ENCODE measurements around the gene FCRL2. TPM values are rescaled to one million over a fixed set of nuclear protein-coding genes. Genes with fewer than 3 reads are reported as not detected.

Gene FCRL2
- total and polyA plus RNA-seq, 2 experiments from 2014 or later, result 0.13 TPM; not detected in 1

GRCh38 chr1:157806431-157807149 lies 29.7 kb upstream of the FCRL2 start:
- no peaks in the 10 kb centered on the region for H4K20me1 ChIP-seq (ENCODE audit: insufficient read depth, poor library complexity, severe bottlenecking)

GRCh38 chr1:157803851-157804250 lies 26.9 kb upstream of the FCRL2 start:
- Histone ChIP-seq H3K27me3 (no peaks in the 10 kb centered on the region), H3K9me3 (ENCODE audit: low read depth) (no peaks in the 10 kb centered on the region), H3K79me2 (no peaks in the 10 kb centered on the region), H3K4me1 (ENCODE audit: insufficient read depth) (no peaks in the 10 kb centered on the region), H3K4me3 (no peak overlapping the region), H3K9me2 (replicated peaks; ENCODE audit: insufficient read depth) (no peaks in the 10 kb centered on the region), H4K20me1 (ENCODE audit: insufficient read depth, poor library complexity, severe bottlenecking) (no peaks in the 10 kb centered on the region), H3K4me2 (no peak overlapping the region), H2AFZ (no peak overlapping the region), H3K36me3 (replicated peaks; ENCODE audit: insufficient read depth, low read depth) (no peaks in the 10 kb centered on the region), H3K27ac (no peak overlapping the region)
- no peak for TF ChIP-seq CTCF (IDR thresholded peaks at IDR 0.05; ENCODE audit: poor library complexity)
- TF ChIP-seq EZH2phosphoT487 (IDR thresholded peaks at IDR 0.05; ENCODE audit: low read depth, severe bottlenecking, unreplicated experiment), result no peak
- no peak for TF ChIP-seq EZH2 (IDR thresholded peaks at IDR 0.05; ENCODE audit: borderline replicate concordance)
- no peak for DNase-seq (ENCODE audit: low spot score)
- WGBS (ENCODE audit: low lambda C conversion rate, missing lambda C conversion rate), result 91% methylated on average over 7 of the region's 7 CpGs

More at GRCh38 chr1:157806431-157807149, 29.7 kb upstream of the FCRL2 start:
- Histone ChIP-seq H2AFZ (no peak overlapping the region), H3K4me1 (ENCODE audit: insufficient read depth) (no peaks in the 10 kb centered on the region), H3K4me3 (no peak overlapping the region), H3K9me3 (ENCODE audit: low read depth) (no peaks in the 10 kb centered on the region), H3K79me2 (no peaks in the 10 kb centered on the region), H3K27ac (no peak overlapping the region), H3K4me2 (no peak overlapping the region), H3K36me3 (replicated peaks; ENCODE audit: insufficient read depth, low read depth) (no peaks in the 10 kb centered on the region), H3K9me2 (replicated peaks; ENCODE audit: insufficient read depth) (no peaks in the 10 kb centered on the region), H3K27me3 (no peaks in the 10 kb centered on the region)
- TF ChIP-seq CTCF (IDR thresholded peaks at IDR 0.05; ENCODE audit: poor library complexity), result no peak
- TF ChIP-seq EZH2phosphoT487 (IDR thresholded peaks at IDR 0.05; ENCODE audit: low read depth, severe bottlenecking, unreplicated experiment), result no peak
- TF ChIP-seq EZH2 (IDR thresholded peaks at IDR 0.05; ENCODE audit: borderline replicate concordance), result no peak
- 71% methylated on average over 6 of the region's 6 CpGs for WGBS (ENCODE audit: low lambda C conversion rate, missing lambda C conversion rate)
- DNase-seq (ENCODE audit: low spot score), result no peak

GRCh38 chr1:157799996-157800395 lies 23.1 kb upstream of the FCRL2 start:
- Histone ChIP-seq H3K9me3 (ENCODE audit: low read depth) (no peaks in the 10 kb centered on the region), H3K4me2 (no peak overlapping the region), H3K9me2 (replicated peaks; ENCODE audit: insufficient read depth) (no peaks in the 10 kb centered on the region), H3K27ac (no peak overlapping the region), H3K4me3 (no peak overlapping the region), H3K27me3 (no peaks in the 10 kb centered on the region), H3K79me2 (no peaks in the 10 kb centered on the region), H3K4me1 (ENCODE audit: insufficient read depth) (no peaks in the 10 kb centered on the region), H4K20me1 (ENCODE audit: insufficient read depth, poor library complexity, severe bottlenecking) (no peaks in the 10 kb centered on the region), H2AFZ (no peak overlapping the region), H3K36me3 (replicated peaks; ENCODE audit: insufficient read depth, low read depth) (no peaks in the 10 kb centered on the region)
- no peak for DNase-seq (ENCODE audit: low spot score)
- 84% methylated on average over 1 of the region's 1 CpG for WGBS (ENCODE audit: low lambda C conversion rate, missing lambda C conversion rate)
- TF ChIP-seq EZH2phosphoT487 (IDR thresholded peaks at IDR 0.05; ENCODE audit: low read depth, severe bottlenecking, unreplicated experiment) (no peak), CTCF (IDR thresholded peaks at IDR 0.05; ENCODE audit: poor library complexity) (no peak), EZH2 (IDR thresholded peaks at IDR 0.05; ENCODE audit: borderline replicate concordance) (no peak)
